ENCODE data around the gene SERPINC1.
"Not testable (repeated sequence)": the region's sequence is repeated elsewhere in the genome, so short reads cannot be mapped to it uniquely, and the experiment has no call there.

The SERPINC1 gene

DNA sequence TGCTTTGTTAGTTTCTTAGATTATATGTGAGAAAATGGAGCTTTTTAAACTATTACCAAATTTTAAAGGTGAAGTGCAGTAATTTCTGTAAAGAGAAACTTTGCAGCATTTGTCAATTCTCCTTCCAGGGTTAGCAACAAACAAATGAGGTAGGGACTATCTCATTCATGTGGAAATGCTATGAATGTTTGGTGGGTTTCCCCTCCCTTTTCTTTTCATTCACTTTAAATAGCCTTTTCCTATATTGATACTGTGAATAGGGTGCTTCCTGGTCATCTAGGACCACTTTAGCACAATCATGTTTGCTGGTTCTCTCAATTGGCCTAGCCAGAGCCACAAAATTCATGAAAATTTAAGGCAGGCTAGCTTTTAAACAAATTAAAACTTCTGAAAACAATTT lies 28.4 kb downstream of the SERPINC1 start:
- DNase-seq = no peak

DNA sequence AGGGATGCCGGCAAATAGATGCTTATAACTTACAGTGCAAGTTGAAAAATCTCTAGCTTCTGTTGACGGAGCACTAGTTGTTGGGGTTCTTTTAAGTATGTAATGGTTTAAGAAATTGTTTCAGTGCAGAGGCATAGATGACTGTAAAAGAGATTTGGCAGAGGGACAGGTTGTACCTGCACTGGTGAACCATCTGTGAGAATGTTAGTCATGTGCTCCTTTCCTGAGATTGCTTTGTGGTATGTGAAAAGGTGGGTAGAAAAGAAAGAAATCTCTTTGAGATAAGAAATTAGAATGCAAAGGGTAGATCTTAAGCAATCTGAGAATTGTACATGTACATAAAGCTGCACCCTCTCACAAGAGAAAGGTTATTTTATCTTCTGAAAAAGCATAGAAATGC lies 29.5 kb downstream of the SERPINC1 start:
- no peak for DNase-seq

DNA sequence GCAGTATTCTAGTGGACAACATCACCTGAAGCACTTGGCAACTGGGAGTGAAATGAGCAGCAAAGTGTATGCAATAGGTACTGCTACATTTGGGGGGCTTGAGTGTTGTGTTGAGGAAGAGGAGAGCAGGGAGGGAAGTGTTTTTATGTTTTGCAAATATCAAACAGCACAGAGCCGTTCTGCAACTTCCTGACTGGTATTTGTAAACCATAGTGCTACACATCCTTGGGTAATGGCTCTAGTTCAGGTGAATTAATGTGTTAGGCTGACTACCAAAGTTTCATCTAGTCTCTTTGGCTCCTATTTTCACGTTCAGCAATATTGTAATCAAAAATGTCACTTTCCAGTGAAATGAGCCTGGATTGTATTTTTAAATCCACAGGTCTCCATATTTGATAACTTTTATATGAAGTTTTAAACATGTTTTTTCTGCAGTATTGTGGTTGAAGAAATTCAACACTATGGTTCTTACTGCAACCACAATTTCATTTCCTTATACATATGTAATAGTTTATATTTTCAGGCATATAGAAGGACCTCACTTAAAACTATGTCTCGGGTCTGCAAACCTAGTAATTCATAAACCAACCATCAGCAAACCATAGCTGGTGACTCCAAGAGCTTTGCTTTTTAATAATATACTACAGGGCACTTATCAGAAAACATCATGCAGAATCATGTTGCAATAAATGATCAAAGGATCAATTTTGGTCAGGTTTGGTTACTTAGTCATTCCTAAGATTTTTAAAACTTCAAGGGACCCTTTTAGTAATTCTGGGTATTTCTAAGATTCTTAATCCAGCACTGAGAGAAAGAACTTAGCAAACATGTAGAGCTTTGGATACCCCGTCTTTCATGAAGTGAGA lies 30.1 kb downstream of the SERPINC1 start:
- no peak for DNase-seq

DNA sequence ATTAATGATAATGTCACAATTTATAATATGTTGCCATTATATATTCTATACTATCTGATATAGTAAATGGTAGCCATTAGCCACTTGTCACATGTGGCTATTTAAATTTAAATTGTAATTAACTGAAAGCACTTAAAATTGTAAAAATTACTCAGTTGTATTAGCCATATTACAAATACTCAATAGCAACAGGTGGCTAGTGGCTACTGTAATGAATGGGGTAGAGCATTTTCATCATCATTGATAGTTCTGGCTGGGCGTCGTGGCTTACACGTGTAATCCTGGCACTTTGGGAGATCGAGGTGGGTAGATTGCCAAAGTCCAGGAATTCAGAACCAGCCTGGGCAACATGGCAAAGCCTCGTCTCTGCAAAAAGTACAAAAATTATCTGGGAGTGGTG lies 32.4 kb downstream of the SERPINC1 start:
- DNase-seq = no peak

DNA sequence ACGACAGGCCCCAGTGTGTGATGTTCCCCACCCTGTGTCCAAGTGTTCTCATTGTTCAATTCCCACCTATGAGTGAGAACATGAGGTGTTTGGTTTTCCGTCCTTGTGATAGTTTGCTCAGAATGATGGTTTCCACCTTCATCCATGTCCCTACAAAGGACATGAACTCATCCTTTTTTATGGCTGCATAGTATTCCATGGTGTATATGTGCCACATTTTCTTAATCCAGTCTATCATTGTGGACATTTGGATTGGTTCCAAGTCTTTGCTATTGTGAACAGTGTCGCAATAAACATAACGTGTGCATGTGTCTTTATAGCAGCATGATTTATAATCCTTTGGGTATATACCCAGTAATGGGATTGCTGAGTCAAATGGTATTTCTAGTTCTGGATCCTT lies 36.0 kb downstream of the SERPINC1 start:
- DNase-seq = not testable (repeated sequence)

DNA sequence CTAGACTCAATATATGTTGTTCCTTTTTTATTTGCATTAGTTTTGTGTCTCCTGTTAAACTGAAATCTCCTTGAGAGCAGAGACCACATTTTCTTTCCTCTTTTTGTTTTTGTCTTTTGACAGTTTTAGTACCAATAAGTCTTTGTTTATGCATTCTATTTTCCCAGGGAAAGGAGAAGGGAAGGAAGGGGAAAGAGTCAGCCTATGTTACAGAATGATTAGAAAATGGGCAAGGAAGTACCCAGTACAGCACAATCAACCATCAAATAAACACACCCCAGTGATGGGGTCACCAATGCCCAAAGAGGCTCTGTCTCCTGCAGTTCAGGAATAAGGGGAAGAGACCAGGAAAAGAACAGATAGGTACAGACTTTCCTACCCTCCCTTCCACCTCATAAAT lies 38.9 kb downstream of the SERPINC1 start:
- DNase-seq = no peak

DNA sequence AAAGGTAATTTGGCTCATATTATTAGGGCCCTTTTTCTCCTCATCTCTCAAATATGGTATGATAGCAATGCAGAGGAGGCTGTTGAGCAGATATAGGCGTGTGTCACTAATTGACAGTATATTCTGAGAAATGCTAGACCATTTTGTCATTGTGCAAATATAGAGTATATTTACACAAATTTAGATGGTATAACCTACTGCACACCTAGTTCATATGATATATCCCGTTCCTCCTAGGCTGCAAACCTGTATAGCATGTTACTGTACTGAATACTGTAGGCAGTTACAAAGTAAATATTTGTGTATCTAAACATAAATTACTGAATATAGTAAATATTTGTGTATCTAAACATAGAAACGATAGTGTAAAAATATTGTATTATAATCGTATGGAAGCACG lies 40.4 kb downstream of the SERPINC1 start:
- no peak for DNase-seq

DNA sequence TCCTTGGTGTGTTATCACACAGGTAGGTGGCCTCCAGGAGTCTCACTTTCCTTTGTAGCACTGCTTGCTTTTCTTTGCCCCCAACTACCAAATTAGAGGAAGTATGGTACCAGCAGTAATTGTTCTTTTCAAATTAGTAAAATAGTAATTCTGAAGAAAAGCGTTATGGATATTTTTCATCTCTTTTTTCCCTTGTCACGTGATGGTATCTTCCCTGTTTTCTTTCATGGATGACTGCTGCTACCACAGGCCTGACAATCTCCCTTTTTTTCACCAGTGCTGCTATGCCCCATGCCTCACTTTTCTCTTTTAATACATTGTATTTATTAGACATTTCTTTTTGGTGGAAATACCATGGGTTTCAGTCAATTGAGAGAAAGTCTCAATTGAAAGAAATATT lies 45.6 kb downstream of the SERPINC1 start:
- no peak for DNase-seq

DNA sequence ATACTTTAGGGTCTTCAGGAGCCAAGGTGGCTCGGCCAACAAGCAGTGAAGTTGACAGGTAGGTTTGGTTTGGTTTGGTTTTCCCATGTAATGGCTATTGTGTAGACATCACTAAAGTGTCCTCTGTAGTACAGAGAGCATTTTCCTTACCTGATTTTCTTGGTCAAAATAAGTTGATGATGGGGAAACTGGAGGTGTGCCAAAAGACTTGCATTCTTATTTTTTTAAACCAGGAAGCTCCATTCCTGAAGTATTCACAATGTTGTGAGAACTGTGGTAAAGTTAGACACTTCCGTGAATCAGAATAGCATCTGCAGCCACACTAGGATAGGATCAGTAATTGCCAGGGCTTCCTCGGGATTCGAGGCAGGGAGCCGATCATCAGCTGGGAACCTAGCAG lies 46.0 kb downstream of the SERPINC1 start:
- no peak for DNase-seq

DNA sequence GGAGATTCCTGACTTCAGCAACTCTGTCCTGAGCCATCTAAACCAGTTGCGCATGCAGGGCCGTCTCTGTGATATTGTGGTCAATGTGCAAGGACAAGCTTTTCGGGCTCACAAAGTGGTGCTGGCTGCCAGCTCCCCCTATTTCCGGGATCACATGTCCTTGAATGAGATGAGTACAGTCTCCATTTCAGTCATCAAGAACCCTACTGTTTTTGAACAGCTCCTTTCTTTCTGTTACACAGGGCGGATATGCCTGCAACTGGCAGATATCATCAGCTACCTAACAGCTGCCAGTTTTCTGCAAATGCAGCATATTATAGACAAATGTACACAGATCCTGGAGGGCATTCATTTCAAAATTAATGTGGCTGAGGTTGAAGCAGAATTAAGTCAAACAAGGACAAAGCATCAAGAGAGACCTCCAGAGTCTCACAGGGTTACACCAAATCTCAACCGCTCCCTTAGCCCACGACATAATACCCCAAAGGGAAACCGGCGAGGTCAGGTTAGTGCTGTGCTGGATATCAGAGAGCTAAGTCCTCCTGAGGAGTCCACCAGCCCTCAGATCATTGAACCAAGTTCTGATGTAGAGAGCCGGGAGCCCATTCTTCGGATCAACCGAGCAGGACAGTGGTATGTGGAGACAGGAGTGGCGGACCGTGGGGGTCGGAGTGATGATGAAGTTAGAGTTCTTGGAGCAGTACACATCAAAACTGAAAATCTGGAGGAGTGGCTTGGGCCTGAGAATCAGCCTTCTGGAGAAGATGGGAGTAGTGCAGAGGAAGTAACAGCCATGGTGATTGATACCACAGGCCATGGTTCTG lies 46.7 kb downstream of the SERPINC1 start:
- peak; percentile 51 for DNase-seq

DNA sequence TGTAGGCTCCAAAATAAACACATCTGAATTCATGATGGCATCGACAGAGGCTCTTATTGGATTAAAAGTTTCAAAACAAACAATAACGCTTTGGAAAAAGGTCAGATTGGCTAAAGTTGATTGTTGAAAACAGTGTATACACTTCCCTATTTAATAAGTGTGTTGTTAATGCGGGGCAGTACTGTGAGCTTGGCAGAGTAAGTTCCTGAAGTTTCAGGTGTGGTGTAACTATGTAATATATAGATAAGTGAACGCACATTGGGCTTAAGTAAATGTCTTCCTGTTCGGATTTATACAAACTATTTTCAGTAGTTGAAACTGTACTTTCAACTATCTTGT lies 48.1 kb downstream of the SERPINC1 start:
- DNase-seq = no peak

DNA sequence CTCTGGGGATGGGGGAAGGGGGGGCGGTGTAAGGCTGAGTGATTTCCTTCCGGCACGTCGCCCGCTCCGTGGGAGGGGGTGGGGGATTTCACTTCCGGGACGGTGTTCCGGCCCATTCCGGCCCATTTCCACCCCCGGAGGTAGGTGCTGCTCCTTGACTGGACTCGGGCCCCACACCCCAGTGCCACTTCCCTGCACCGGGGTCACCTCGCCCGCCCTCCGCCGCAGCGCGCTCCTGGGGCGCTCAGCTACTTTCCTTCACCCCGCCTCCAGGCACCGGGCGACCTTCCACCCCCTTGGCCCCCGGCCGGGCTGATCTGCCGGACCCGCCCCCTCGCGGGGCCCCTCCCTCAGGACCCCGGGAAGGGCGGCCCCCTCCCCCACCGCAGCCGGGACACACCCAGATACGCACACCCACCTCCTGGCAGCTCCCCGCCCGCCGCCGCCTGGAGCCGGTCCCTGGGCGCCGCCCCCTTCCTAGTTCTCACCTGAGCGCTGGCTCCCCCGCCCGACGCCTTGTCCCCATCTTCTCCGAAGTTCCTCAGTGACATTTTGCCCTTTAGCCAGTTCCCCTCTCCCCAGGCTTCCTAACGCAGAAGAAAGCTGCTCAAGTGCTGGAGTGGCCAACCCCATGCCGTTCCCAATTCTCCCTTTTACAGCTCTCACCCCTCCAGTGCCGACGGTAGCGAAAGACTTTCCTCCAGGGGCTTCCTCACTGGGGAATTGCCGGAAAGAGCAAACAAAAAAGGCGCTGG lies 48.7 kb downstream of the SERPINC1 start, which contains the start of gene ZBTB37:
ZBTB37 (plus strand) TSS at position 115 of the 755 bp plus-strand sequence. CDS start 1,846 bp downstream, outside the sequence.
- DNase-seq = peak; percentile 94

DNA sequence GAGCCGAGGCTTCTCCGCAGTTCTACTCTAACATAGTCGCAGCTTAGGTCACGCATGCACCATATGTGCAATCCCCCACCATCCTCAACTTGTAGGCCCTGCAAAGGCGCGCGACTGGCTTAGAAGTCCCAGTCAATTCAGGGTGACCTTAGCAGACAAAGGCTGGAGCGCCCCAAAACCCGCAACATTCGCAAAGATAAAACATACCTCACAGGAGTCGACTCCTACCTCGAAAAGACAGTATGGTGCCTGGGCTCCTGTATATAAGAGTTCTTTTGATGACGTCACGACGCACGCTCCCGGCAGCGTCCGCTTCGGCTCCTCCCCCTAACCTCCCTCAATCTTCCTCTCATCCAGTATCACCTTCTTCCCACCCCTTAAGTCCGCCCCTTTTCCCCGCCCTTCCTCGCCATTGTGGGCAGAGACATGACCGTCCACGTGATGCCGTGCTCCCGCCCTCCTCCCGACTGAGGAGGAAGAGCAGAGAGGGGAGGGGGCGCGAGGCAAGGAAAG lies 49.3 kb downstream of the SERPINC1 start, which contains the start of gene GAS5:
GAS5 (minus strand) TSS at position 237 of the 513 bp plus-strand sequence.
- peak; percentile 99 for DNase-seq

DNA sequence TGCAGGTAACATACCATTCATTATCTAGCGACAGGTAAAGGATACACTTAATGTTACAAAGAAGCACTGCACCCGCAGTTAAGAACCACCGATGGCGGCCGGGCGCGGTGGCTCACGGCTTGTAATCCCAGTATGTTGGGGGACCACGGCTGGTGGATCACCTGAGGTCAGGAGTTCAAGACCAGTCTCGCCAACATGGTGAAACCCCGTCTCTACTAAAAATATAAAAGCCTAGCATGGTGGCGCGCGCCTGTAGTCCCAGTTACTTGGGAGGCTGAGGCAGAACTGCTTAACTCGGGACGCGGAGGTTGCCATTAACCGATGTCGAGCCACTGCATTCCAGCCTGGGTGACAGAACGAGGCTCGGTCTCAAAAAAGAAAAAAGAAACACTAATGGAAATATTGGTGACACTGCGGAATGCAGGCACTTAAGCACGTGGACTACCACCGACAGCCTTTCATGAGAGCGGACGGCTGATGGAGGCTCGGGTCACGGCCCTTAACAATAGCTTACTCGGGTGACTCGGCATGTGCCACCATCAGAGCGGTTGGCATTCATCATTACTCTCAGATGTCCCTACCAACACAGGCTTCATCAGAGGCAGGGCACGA lies 49.9 kb downstream of the SERPINC1 start:
- DNase-seq = no peak

DNA sequence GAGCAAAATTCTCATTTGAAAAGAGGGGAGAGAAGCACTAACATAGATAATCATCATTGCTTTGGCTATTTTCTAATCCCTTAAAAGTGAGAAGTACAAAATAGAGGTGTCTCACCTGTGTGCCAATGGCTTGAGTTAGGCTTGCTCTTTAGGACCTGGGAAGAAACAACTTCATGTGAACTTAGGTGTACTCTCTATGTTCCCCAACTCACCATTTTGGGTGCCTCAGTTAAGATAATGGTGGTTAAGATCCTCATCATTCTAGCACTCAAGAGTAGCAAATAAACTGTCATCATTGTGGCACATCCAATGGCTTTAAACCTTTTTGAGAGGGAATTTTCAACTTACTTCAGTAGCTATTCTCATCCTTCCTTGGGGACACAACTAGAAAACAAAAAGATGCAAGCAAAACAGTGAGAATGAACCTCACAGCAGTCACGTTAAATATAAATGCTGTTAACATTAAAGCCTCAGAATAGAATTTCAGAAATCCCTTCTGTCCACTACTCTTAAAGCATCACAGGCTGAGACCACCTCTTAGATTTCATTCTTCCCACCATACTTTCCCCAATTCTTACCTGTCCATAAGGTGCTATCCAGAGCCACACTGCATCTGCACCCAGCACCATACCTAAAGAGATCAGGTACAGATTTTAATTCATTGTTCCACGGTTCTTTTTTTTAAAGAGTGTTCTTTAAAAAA lies 50.6 kb downstream of the SERPINC1 start:
- DNase-seq = no peak

DNA sequence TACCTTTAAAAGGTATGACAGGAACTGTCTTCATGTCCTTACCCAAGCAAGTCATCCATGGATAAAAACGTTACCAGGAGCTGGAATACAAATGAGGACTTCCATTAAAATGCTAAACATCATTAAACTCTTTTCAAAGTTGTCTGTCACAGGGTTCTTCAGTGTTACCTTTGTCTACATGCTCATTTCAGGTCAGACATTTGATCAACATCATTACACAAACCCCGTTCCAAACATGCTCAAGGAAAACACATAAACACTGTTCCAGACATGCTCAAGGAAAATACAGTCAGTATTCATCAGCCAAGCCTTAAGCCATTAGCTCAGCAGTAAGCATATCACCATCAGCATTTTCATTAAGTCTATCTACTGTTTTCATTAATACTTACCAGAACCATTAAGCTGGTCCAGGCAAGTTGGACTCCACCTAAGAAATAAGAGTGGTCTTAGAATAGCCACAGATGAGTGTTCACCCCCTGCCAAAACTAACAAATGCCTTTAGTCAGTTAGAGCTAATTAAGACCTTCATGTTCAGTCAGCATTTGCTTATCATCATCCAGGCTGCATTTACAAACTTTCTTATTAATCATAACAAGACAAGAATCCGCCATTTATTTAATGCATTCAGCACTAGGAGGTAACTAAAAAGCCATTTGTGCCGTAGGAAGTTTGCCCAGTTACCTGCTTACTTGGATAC lies 51.5 kb downstream of the SERPINC1 start:
- DNase-seq = no peak

DNA sequence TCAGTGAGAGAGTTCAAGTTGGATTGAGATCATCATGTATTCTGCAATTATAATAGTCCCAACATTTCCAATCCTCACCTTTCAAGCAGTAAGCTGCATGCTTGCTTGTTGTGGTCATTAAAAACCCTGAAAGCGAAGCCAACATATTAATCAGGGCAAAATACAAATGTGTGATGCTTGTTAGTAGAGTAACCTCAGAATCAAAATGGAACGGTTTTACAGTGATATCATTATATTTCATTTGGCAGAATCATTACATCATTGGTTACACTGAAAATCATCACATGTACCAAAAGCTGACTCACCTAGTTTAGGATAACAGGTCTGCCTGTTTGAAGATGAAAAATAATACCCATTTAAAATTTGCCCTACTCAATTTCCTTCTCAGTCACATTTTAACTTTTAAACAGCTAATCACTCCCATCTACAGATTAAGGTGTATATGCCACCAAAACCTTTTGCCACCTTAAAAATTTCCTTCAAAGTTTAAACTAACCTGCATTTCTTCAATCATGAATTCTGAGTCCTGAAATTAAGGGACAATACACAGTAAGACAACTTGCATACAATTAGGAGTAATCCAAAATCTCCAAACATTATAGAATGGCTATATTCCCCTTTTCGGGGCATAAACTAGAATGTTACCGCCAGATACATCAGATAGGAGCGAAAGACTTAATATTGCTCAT lies 52.8 kb downstream of the SERPINC1 start:
- no peak for DNase-seq

DNA sequence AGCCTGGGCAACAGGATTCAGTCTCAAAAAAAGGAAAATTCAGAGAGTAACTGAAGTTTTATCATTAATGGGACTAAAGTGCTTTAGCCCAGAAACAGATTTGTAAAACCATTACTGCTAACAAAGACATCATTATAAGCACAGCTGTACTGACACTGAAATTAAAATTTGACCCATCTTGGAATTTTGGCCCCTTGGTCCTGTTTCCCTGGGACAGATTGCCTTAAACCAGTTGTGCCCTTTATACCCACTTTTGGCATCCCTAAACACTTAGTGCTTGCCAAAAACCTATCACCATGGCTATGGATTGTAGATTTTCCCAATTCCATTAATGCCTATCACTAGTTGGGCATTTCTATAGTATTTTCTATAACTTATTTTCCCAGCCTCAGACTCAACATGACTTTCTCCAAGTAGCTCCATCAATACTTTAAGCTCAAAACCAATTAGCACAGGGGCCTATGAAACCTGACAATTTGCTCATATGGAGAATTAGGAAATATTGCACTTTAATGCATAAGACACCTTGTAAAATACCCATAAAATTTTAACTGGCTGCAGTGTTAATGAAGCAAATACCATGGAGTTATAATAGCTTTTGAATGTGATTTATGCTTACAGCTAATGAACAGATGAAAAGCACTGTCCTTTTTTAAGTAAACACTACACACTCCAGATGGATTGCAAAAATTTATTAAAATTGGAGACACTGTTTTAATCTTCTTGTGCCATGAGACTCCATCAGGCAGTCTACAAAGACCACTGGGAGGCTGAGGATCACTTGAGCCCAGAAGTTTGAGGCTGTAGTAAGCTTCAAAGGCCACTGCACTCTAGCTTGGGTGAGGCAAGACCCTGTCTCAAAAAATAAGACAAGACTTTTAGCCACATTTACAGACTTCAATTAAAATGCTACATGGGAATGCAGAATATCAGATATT lies 53.6 kb downstream of the SERPINC1 start:
- DNase-seq = no peak

DNA sequence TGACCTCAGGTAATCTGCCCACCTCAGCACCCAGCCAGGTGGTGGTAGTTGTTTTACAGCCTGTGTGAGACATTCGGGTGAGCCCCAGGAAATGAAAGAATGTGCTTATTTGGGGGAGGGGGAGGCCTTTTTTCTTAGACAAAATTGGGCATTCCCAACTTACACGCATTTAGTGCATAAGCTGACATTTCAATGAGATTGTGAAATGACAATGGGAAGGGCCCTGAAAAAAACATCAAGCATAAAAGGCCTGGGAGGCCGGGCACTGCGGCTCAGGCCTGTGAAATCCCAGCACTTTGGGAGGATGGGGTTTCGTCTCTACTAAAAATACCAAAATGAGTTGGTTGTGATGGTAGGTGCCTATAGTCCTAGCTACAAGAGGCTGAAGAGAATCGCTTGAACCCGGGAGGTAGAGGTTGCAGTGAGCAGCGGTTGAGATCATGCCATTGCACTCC lies 54.3 kb downstream of the SERPINC1 start:
- DNase-seq = no peak

Data from CD4-positive, alpha-beta T cell treated with Interleukin-12 subunit alpha and Interleukin-12 subunit beta, for 1 hour (primary cell).